GM18520 (cell line): ENCODE data around the gene PRAF2.

Source experiments
- ATAC-seq: cut with Tn5 transposase; IDR thresholded peaks from one replicate; pipeline ENCODE4 v1.9.1; 2021; ENCODE audit not compliant: unreplicated experiment

PRAF2 gene

GRCh38 chrX:49075347-49075746 lies 1.5 kb upstream of the PRAF2 start:
- no peak for ATAC-seq

DNA sequence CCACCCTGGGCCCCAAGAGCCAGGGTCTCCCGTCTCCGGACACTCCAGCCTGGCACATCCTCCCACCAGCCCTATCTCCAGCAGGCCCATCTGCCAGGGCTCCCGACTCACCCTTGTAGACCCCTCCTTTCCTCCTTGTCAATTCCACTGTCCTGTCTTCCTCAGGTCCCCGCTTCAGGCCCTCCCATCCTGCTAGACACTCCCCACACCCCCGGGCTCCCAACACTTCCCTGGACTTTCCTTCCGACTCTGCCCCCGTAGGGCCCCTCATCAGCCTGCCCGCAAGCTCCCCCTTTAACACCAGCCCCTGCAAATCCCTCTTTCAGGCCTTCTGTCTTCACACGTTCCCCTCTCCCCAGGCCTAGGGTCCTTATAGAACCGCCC lies 1.1 kb downstream of the PRAF2 start:
- ATAC-seq = no peak

DNA sequence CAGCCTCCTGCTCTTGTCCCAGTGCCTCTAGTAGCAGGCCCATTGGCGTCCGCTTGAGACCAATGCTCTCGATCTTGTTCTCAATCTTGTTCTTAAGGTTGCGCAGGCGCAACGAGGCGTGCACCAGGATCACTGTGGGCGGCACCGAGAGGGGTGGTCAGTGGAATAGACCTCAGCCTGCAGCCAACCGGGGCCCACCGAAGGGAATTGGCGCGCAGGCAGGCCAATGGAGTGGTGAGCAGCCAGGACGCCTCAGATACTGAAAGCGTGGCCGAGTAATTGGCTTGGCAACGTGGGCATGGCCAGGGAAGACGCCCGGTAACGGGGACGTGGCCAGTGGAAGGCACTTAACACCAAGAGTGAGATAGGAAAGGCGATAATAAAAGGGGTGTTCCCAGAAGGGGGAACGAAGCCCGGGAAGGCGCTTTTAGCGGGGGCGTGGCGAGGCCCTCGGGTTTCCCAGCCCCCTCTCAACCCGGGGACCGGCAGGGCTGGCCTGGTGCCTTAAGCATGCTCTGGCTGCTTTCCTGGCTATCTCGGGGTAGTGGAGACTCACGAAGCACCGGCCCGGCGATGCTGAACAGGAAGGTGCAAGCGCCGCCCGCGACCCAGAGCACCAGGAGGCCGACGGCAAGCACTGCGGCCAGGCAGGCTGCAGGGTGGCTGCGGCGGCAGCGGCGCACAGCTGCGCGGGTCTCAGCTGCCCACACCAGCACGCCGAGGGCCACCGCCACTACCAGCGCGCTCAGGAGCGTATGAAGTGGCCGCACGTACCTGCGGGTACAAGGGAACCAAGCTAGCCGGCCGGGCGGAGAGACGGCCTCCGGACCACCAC lies 1.7 kb downstream of the PRAF2 start:
- ATAC-seq = no peak

DNA sequence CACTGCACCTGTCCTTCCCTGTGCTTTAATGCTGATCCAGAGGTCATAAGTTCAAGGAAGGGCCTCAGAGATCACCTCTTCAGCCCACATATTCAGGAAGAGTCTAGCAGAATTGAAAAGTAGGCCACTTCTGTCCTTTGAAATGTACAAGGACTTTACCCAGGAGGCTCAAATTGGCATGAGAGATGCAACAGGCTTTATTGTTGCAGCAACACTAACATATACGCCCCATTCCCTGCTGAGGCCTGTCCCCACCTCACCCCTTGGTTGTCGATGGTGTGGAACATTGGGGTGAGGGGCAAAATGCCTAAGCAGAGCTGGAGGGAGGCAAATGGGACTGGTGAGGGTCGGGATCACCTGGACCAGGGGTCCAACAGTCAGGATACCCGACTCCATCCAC lies 2.8 kb downstream of the PRAF2 start:
- no peak for ATAC-seq

DNA sequence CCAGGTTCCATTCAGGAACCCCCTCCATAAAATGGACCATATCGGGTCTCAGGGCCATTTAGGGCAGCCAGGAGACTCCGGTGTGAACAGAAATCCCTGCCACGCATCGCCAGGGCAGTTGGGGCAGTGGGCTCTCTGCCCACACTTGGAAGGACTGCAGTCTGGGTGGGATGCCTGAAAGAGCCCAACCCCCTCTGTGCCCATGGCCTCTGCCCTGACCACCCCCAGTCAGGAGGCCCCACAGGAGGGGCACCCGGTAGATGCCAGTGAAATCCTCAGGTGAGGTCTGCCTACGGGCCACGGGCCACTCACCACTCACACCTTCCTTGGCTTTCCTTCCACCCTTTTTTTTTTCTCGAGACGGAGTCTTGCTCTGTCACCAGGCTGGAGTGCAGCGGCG lies 4.8 kb downstream of the PRAF2 start:
- ATAC-seq = no peak

- ATAC-seq = no peak
Measured at GRCh38 chrX:49067285-49068120, 6.3 kb downstream of the PRAF2 start.

DNA sequence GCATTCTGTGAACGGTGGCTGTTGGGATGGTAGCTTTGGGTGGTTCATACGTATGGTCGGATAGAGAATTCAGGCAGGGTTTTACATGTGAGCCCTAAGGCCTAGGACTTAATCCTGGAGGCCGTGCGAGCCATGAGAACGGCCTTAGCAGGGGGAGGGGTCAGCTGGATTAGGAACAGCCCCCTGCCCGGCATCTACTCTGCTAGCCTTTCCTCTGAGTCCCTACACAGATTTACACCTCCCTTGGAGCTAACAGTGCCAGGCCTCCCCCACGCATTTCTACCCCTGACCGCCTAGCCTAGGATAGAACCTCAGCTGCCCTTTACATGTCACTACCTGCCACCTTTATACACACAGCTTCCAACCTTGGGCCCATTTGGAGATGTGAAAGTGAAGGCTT lies 7.1 kb downstream of the PRAF2 start:
- ATAC-seq = no peak

DNA sequence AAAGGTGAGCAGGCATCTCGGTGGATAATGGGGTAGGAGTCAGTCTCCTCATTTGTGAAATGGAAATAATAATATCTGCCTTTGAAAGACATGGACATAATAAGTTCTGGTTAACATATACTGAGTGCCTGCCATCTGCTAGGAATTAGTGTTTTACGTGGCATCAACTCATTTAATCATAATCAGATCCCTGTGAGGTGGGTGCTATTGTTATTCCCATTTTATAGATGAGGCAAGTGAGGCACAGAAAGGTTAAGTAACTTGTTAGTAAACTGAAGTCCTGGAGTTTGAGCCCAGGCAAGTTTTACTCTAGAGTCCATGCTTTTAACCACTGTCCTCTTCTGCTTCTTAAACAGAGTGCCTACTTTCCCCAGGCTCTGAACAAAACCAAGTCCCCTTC lies 7.5 kb downstream of the PRAF2 start:
- ATAC-seq = no peak

DNA sequence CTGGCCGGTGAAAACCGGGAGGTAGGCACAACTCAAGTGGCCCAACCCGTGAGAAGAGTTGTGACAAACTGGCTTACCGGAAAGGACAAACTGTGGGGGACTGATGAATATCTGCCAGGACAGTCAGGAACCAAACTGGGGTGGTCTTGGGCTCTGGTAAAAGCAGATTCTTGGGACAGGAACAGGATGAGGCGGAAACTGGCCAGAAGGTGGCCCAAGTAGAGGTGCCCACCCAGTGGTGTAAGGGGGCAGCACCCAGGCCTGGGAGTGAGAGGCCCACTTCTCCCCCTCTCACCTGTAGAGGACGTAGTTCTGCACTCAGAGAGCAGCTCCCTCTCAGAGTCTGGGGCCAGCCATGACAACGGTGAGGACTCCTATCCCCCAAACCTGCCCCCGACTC lies 9.1 kb downstream of the PRAF2 start:
- no peak for ATAC-seq

DNA sequence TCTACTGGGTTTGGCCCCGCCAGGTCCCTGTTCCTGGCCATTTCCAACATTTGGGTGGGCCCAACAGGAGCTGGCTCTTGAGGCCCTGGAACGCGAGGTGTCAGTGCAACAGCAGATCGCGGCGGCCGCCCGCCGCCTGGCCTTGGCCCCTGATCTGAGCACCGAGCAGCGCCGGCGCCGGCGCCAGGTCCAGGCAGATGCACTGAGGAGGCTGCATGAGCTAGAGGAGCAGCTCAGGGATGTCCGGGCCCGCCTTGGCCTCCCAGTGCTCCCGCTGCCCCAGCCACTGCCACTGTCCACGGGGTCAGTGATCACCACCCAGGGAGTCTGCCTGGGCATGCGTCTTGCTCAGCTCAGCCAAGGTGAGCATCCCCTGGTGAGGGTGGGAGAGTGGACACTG lies 9.5 kb downstream of the PRAF2 start:
- ATAC-seq = no peak

- no peak for ATAC-seq
Measured at GRCh38 chrX:49063715-49064114, 10.1 kb downstream of the PRAF2 start.

DNA sequence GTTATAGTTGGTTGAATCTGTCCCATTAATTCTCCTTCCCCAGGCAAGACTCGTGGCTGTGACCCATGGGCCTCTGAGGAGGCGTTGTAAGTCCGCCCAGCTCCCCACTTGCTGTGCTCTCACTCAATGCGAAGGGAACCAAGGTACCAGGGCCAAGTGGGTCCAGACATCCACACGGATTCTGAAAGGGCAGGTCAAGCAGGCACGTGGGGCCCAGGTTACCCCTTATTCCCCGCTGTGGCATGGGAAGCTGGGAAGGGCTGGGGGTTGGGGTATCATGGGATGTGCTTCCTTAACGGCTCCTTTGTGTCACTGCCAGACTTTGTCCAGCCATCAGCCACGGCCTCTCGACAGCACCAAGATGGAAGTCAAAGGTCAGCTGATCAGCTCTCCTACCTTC lies 11.9 kb downstream of the PRAF2 start:
- no peak for ATAC-seq

DNA sequence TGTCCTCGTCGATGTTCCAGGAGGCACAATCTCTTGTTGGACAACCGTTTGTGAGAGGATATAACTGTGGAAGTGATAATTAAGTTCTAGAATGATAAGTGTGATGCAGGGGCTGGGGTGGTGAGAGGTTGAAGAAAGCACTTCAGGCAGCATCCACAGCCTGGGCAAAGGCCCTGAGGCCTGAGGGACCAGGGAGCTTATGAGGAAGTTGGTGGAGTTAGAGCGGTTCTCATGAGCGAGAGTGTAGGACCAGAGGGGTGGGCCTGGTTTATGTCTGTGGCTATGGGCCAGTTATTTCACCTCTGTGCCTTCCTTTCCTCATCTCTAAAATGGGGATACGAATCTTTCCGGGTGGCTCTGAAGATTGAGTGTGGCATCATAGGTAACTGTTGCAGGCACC lies 12.3 kb downstream of the PRAF2 start:
- ATAC-seq = no peak

DNA sequence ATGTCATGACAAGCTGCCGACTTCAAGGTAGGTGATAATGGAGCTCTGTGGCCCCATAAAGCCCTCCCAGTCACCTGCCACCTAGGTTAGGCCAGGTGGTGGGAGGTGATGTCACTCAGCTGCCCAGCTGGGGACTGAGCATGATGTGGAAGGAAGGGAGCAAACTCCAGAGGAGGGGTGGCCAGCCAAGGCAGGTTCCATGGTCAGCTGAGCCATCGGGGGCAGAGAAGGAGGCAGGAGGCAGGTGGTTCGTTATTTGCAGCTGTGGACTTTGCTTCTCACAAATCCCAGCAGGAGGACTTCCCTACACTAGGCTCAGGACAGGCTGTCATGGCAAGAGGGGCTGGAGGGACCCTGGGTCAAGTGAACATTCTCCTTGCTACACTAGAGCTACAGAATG lies 12.9 kb downstream of the PRAF2 start:
- ATAC-seq = no peak

DNA sequence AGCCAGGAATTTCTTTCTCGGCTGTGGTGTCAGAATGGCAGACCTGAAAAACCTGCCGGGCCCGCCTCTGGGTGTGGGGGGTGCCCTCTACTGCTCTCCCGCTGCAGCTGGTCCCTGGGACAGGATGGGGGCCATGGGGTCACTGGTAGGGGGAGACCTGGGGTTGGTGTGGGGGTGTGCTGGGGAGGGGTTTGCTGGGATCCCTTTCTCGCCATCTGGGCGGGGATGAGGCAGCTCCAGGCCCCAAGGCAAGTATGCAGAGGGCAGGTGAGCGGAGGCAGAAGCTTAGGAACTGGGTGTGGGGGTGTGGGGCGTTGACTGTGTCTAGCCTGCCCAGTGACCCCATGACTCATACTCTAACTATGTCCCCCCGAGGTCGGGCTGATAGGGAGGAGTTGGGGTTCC lies 14.1 kb downstream of the PRAF2 start:
- no peak for ATAC-seq

DNA sequence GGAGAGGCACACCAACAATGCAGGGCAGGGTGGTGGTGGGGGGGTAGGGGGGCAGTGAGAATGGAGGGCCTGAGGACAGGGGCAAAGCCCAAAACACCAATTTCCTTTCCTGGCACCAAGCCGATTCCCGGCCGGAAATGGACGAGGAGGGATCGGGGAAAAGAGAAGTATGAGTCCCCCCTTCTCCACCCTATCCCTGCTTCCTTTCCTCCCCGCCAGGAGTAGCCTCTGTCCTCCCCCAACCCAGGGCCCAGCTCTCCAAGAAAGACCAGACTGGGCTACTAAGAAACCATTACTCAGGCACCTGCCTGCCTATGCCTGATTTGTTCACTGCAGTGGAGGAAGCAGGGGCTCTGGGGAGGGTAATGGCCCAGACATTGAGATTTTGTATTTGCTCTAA lies 14.6 kb downstream of the PRAF2 start:
- ATAC-seq = no peak

GRCh38 chrX:49058794-49059193 lies 15.0 kb downstream of the PRAF2 start, which contains the start of gene CCDC120:
TSS of gene CCDC120 (plus strand) at chrX:49058999. CDS start at chrX:49062042, 3,043 bp downstream.
- ATAC-seq = no peak

DNA sequence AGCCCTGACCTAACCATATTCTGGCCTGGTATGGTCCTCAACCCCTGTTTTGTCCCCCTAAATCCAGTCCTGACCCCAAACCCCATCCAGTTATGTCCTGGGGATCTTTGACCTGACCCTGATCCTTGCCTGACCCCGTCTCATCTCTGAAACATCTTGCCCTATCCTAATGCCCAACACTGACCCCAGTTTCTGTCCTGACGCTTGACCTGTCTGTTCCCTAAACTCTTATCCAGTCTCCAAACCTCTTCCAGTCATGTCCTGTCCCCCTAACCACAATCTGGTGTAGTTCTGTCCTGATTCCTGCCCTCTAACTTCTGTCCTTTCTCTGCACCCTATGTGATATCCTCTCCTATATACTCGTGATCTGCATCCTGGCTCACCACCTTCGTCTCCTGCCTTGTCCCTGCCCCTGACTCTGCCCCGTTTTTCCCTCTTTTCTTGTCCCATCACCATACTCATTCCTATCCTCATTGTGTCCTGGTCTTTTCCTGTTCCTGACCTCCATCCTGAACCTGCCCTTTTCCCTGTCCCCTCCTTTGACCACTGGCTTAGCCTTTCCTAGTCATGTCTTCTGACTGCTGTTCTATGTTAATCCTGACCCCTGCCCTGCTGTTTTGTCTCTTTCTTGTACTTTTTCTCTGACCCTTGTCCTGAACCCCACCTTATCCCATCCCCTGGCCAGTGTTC lies 19.6 kb downstream of the PRAF2 start:
- no peak for ATAC-seq

GRCh38 chrX:49053223-49054072 lies 20.4 kb downstream of the PRAF2 start:
- ATAC-seq = no peak

DNA sequence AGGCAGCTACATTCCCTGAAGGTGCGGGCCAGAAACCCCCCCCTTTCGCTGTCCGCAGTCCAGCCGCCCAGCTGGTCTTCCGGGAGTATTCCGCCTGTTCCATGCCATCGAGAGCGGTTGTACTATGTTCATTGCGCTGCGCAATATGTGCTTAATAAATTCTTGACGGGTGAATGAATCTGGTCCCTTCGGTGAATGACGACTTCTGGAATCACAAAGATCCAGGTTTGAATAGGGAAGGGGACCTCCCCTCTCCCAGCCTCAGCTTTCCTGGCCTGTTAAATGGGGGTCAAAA lies 29.9 kb downstream of the PRAF2 start:
- ATAC-seq = no peak
